Testis (tissue), 2 donors: ENCODE measurements around the gene PTPRCAP.

Experiments
- POLR2A ChIP-seq: fragments of 450-650 bp; IDR thresholded peaks from one replicate; pipeline ENCODE4 v1.6.1; 2017; ENCODE audit warnings: antibody characterized with exemption, mild to moderate bottlenecking, moderate library complexity
- TF ChIP-seq, protein P1 (sequence below), 3 experiments: fragments of 450-650 bp in 2 of 3; fragments of 200-600 bp in 1 of 3; sonication (generic) in 1 of 3; IDR thresholded peaks; one replicate each; pipeline ENCODE4 v1.5.1; 2016 to 2019; ENCODE audit warnings: antibody characterized with exemption in 3 of 3, mild to moderate bottlenecking in 2 of 3, moderate library complexity in 1 of 3

DNA sequence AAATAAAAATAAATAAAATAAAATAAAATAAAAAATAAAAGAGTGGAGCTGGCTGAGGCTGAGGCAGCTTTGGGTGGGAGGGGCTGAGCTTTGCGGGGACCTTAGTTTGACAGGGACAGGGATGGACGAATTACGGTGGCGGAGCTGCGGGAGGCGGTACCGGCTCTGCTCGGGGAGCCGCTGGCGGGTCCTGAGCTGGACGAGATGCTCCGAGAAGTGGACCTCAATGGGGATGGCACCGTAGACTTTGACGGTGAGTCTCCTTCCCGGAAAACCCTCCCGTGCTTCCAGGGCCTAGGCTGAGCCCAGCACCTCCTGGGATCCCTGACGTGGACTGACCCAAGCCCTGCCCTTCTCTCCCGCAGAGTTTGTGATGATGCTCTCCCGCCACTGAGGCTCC, 20.8 kb upstream of the PTPRCAP start:
- TF ChIP-seq, protein P1, sequence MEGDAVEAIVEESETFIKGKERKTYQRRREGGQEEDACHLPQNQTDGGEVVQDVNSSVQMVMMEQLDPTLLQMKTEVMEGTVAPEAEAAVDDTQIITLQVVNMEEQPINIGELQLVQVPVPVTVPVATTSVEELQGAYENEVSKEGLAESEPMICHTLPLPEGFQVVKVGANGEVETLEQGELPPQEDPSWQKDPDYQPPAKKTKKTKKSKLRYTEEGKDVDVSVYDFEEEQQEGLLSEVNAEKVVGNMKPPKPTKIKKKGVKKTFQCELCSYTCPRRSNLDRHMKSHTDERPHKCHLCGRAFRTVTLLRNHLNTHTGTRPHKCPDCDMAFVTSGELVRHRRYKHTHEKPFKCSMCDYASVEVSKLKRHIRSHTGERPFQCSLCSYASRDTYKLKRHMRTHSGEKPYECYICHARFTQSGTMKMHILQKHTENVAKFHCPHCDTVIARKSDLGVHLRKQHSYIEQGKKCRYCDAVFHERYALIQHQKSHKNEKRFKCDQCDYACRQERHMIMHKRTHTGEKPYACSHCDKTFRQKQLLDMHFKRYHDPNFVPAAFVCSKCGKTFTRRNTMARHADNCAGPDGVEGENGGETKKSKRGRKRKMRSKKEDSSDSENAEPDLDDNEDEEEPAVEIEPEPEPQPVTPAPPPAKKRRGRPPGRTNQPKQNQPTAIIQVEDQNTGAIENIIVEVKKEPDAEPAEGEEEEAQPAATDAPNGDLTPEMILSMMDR (IDR thresholded peaks at IDR 0.05): no peak
- no peak for TF ChIP-seq POLR2A
